Measurements from ENCODE around the gene PBX1.
A peak's percentile ranks its signal among the peaks of the same experiment; 100 is the strongest.

Gene PBX1

DNA sequence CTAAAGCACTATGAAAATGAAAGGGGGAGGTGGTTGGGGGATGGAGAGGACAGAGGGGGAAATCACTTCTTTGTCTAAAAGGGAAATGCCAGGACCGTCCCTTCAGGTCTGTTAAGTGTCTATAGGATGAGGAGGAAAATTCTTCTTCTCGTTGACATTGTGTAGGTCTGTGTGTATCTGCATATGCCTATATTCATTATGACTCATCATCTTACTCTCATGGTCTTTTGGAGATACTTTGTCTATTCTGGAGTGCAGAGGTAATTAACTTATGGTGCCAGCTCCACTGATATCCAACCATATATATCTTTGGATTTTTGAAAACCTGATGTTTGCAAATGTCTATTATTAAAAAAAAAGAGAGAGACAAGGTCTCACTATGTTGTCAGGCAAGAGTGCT is 143.7 kb downstream of the PBX1 start:
- DNase-seq = no peak

DNA sequence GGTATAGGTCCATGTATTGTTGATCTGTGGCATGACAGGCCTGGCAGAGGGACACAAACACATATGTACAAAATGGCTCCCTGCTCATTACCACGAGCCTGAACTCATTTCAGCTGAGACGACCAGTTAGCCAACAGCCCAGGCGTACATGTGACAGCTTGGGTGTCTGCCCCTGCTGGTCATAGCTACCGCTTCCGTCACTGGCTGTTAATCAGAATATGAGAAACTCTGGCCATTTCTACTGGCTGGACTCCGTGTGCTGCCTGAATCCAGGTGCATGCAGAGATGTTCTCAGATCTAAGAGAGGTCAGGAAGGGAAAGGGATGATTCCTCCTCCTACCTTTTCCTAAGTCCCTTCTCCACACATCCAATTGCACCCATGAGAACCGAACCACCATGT is 144.5 kb downstream of the PBX1 start:
- DNase-seq = no peak

DNA sequence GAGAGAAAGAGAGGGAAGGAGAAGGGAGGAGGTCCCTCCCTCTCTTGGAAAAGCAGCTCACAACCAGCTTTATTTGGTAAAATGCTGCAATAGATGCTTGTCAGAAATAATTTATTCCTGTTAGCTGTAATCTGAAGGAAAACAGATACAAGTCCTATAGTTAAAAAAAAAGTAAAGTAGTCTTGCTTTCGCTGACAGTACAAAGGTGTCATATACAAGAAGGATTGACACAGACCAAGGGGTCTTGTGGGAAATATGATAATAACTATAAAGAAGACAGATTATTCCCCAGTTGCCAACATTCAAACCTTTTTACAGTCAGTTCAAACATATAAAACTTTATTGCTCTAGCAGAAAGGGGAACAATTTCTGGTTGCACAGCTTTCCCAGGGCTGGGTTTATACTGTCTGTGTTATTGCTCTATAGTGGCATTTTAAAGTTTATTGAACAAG is 145.0 kb downstream of the PBX1 start:
- no peak for DNase-seq

DNA sequence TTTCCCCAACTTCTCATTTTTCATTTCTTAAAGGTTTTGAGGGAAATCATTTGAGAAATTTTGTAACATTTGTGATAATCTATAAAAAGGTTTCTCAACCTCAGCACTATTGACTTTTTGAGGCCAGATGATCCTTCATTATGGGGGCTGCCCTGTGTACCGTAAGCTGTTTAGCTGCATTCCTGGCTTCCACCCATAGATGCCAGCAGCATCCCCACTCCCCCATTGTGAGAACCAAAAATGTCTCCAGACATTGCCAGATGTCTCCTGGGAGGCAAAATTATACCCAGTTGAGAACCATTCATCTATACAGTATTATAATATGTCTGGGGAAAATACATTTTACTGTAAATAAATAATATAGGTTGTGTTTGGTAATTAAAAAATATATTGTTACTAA is 146.0 kb downstream of the PBX1 start:
- no peak for DNase-seq

DNA sequence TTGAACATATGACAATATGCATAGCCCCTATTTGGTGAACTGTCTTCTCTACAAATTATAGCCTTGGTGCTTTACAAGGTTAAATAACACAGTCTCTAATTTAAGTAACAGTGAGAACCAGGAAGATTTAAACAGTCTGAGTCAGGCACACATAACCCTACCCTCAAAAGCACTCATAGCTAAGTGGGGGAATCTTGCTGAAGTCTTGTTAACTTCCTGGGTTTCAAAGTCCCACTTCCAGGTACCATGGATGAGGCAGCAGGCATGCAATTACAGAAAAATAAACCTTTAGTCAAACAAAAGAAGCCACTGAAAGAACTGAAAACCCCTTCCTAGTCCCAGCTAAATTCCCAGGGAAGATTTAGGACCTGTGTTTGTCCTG is 147.6 kb downstream of the PBX1 start:
- DNase-seq = no peak

DNA sequence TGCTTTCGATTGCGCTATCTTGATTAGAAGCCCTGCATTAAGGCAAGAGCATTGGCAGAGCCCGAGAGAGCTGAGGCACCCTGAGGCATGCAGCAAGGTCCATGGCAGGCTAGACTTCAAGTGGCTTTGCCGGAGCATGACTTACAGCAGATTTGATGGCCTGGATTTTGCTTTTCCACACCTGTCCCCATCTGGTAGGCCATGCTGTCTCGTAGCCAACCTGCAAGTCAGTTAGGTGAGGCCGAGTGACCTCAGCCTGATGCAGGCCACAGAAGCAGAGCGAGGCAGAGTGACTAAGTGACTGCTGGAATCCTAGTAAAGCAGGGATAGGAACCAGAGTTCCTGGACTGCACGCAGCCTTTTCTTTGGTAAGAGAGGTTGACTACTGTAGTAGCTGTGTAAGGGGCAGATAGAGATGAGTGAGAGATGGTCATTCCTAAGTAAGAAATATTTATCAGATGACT is 148.9 kb downstream of the PBX1 start:
- DNase-seq = no peak

DNA sequence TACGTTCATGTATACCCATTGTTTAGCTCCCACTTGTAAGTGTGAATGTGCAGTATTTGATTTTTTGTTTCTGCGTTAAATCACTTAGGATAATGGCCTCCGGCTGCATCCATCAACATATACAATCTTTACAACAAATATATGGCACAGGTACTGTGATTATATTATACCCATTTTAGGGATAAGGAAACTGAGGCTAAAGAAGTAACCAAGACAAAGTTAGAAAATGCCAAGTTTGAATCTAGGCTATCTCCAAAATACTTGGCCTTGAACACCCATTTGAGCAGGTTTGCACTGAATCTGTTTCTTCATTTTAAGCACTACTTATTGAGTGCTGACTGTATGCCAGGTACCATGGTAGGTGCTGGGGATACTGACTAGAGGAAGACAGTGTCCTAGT is 149.6 kb downstream of the PBX1 start:
- DNase-seq = no peak

DNA sequence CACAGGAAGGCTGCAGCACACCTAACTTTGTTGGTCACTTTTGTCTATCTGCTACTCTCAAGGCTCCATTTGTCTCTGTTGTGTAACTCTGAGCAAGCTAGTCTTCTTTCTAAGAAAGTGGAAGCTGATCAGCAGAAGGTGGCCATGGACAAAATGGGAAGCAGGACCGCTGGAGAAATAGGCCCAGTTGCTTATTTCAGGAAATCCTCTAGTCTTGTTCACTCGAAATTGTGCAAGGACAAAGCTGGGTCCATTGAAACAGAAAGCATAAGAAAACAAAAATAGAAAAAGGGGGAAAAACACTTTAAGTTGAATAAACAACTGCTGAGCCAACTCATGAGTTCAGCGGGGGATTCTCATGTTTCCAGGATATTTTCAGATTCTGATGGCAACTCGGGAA is 150.1 kb downstream of the PBX1 start:
- DNase-seq = no peak

DNA sequence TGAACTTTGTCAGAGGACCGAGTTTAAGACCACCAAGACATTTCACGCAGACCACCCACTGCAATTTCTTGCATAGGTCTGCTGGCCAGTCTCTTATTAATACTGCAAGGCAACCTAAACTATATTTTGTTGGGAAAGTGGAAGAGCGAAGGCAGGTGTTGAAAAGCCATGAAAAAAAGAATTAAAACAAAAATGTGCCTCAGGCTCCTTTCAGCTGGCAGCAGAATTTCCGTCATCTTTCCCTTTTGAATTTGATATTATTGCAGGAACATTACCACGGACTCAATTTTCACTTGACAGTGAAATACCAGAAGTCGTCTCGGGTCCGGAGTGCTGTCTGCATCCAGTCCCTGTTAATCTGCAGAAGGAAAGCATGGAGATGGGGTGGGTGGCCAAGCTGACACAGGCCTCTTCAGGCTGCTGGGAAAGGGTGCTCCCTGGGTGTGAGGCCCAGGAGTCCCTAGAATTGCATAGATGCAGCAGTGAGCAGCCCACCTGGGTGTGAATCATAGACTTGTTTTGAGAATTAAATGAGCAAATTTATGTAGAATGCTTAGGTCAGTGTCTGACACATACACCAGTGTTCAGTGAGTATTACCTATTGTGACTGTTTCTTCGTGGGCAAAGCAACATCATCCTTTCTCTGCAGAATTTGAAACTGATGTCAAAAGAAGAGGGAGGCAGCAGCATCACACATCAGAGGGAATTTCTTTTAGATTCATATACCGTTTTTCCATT is 150.7 kb downstream of the PBX1 start:
- no peak for DNase-seq

DNA sequence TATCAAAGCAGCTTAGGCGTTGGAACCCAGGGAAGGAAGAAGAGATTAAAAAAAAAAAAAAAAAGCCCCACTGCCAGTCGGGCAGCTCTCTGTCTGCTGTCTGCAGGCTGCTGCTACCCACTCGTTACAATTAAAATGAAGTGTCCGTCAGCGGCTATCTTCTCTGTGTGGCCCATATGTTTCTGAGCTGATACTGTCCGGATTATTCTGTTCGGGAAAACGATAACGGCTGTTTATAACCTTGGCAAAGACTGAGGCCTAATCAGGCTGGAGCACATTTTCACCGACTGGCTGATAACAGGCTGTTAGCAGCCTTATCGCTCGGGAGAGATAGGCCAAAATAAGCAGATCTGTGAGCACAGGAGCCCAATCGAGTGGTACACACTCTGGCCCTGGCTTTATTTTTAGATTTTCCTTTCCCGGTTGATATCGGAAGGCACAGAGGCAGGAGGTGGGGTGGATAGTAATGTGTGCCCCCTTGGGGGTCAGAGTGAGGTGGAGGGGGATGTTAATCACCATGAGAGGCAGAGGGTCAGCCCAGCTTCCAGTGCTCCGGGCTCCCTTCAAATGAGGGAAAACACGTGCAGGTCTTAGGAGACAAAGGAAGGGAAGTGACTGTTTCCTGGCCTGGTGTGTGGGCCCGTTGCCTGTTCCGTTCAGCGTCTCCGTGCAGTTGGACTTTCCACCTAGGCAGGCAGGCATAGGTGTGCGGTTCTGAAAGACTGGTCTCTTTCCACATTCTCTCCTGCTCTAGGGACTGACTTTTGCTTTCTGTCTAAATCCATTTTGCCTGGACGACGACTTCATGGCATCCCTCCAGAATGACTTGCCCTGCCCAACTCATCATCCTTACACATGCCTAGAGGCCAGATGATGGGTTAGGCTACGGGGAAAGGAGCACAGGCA is 153.4 kb downstream of the PBX1 start:
- no peak for DNase-seq

DNA sequence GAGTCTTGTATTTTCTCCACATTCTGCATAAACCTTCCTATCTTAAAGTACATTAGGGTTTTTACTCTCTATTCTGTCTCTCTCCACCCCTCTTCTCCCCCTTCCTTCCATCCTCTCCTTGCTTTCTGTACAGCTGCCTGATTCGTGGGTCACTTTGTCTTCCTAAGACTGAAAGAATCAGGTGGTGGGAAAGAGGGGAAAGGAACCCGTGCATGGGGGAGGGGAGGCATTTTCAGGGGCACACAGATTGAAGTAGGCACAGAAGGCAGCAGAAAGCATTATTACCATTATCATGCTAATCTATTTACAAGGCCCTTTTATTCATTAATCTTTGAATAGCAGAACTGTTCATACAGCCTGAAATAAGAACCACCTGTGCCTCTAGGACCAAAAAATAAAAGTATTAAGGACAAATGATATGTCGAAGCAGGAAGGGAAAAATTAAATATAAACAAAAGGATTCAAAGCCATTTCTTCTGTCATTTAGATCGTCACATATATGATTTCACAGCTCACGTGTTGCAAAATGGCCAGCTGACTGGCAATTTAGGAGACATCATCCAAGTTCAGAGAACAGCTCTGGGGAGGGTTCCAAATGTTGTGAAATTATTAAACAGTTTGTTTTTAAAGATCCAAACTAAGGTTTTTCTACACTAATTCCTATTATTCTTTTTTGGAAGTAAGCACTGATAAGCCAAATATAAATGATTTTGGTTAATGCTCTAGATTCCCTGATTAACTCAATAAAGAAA is 154.6 kb downstream of the PBX1 start:
- DNase-seq = no peak

DNA sequence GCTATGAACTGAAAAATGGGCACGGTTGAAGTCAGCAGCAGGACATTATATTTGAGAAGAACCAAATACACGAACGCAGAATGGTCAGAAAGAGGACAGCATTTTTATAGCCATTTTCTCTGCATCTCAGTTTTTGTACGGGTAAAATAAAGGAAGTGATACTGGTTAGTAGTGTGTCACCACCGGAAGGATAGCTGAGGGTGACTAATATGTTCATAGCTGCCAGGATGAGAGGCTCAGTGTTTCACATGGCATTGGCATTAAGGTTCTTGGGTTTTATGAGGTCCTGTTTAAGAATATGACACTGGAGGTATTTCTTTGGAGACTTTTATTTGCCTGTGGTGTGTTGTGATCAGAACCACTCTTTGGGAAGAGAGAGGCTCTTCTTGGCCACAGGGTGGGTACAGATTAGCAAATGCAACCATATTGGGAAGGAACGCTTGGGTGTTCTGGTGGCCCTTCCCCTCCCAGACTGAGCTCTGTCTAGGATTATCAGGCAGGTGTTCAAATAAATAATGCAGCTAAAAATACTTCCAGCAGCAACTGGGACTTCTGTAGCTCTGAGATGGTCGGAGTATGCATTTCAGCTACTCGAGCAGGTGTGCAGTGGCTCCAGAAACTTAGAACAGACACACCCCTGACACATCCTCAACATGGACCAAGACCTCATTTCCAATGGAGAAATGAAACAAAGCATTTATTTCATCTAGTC is 158.2 kb downstream of the PBX1 start:
- no peak for DNase-seq

DNA sequence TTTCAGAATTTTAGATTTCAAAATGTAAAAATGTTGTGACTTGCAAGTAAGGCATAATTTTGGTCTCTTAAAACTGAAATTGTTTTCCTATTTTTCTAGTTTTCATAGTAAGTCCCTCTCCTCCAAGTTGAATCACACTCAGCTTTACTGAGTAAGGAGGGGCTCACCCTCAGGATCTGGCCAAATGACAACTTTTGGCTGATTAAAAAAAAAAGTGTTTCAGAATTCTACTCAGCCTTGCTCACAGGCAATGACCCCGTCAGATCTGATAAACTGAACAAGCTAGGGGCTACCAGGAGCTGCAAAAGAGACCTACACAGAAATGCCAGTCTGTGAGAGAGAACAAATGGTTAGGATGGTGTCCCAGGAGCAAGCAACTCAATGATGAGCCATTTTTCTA is 159.8 kb downstream of the PBX1 start:
- DNase-seq = no peak

DNA sequence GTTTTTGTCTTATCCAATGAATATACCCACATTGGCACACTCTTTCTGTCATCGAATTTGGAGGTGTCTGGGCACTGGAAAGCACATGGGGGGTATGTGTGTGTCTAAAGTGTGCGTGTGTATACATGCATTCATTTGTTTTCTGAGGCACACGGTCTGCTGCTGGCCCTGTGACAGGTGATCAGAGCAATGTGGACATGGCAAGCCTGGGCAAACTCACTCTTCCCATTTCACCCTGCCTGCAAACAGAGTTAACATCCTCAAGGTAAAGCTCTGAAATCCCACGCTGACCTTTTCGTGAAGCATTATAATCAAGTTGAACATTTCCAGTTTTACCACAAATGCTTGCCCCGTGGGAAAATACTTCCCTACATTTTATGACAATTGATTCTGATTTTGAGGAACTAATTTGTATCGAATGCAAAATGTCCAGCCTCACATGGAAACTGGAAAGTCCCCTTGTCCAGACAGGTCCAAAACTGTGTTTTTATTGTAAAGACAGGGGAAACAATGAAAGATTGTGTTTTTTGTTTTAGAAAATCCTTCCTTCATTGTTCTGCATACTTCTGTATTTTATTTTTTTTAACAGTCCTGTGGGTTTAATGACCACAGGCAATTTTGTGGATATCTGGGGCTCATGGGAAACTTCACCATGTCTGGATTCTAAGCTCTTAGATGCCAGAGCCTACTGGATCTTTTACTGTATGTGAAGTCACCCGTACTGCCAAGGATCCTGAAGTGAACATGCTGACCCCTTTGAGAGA is 160.9 kb downstream of the PBX1 start:
- DNase-seq = no peak

DNA sequence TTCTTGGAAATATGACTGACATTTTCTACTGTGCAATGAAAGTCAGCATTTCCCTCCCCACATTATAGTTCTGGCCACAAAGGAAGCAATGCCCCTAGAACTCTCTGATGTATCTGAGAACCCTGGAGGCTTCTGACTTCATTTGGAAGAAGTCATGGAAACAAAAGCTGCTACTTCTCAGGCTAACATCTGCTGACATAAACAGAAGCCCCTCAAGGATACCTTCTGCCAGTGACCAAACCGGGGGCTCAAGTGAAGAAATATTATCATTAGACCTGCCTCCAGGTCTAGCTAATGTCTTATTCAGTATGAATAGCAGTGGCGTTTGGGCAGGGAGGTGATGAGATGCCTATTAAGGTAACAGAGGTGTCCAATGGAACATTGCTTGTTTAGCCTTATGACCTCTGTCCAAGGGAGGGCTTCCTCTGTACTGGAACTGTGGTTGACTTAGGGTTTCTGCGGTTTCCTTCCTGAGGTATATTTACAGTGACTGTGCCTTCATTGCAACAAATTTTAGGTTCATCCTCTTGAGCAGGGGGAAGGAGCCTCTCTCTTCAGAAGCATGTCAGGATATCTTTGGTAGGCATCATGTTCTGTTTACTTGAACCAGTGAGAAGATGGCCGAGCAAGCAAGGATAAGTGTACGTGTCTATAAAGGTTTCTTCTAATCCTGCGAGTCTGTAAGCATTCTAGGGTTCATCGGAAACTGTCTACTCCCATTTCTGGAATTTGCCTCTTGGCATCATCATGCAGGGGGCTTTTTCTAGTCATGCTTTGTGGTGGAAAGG is 161.7 kb downstream of the PBX1 start:
- peak; percentile 18 for DNase-seq

DNA sequence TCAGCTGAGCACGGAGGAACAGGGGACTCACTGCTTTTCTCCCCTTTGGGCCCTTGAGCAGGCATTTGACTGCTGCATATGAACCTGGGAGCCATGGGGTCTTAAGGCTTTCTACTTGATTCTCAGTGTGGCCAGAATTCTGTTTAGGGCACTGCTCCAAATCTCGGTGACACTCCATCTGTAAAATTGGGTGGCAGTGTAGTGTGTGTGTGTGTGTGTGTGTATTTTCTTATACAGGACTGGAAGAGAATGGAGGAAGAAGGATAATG is 162.2 kb downstream of the PBX1 start:
- no peak for DNase-seq

DNA sequence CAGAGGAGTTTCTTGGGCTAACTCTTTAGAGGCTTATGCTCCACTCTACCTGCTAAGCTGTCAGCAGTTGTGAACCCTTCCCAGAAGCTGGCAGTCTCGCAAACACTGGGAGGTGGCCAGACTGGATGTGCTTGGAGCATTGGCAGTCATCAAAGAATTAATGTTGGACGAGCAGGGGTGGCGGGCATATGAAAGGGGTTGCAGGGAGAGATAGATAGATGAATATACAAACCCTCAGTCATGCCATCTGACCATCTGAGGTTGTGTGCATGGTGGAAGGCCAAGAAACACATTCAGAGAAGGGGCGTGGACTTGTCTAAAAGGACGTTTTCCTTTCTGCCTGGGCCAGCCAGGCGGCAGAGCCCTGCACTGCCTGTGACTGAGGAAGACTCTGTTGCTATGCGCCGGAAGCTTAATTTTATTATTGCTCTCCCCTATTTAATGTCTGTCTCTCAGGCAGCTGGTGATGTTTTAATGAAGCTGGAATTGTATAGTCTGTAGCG is 164.4 kb downstream of the PBX1 start:
- no peak for DNase-seq

DNA sequence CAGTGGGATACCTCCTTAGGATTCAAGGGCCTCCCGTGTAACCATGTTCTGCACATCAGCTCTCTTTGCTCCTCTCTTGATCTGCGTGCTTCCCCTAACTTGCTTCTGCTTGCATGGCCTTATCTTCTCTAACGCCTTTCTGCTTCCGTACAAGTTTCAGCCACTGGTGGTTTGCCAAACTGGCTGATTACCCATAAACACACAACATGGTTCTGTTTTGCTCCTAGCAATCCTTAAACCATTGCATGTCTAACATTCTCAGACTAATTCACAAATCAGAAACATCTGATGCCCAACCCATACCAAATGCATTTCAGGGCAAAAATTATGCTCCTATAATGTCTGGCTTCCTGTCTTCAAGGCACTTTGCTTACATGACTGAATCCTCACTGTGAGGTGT is 166.4 kb downstream of the PBX1 start:
- DNase-seq = no peak

DNA sequence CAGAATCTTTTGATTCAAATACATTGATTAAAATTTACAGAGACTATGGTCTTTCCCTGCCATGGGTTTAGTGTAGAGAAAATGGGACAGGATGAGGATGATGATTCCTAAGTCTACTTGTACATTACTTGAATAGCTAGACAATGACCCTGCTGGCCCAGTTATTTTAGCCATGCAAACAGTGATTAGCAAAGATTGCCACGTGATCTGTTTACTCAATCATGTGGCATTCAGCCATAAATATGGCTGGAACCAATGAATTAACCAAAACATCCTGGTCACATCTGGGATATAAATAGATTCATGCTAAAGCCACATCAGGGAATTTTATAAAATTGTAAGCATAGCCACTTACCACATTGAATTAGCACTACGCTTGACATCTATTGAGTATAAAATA is 167.3 kb downstream of the PBX1 start:
- DNase-seq = no peak

DNA sequence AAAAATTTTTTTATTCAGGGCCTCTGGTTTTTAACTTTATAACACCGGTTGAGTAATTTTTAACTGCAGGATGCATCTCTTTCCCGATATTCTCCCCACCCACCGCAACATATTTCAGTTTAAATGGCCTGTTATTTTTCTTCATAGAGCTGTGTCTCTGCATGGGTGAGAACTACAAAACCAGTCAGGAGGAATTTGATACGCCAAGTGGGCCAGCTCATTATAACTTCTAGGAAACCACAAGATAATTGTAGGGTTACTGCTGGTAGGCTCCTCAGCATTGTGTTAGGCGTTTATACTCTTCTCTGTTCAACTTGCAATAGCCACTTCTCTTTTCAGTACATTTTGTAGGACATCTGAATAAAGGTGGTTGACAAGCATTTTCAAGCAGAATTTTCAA is 169.7 kb downstream of the PBX1 start:
- DNase-seq = peak; percentile 43

DNA sequence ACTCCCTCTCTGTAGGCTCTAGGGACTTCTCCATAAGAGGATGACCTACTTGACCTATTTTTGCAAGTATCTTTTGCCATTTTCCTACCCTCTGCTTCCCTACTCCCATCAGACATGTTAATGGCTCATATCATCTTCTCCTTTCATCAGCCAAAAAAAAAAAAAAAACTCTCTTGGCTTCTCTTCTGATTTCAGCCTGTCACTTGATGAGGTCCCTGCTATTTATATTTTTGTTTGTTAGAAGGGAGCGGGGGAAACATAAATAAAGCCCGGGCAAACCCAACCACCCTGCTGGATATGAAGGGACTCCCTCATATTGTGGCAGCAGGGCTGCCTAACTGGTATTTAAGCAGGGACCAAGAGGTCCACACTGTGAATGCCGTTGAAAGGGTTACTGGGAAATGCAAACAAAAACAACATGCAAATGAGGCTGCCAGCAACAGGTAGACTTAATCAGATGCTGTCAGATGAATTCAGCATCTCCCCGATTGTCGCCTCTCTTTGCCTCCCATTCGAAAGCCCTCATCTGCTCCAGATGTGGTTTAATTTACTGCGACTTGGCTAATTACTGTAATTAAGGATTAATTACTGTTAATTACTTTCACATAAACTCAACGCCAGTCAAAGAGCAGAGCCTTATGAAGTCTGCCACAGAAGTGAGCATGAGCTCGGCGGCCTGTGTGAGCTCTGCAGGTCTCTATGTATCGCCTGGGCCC is 172.3 kb downstream of the PBX1 start:
- no peak for DNase-seq
